ENCODE measurements around the gene TCHH. TPM values are rescaled to one million over a fixed set of nuclear protein-coding genes. Genes with fewer than 3 reads are reported as not detected.

The TCHH gene
- total and polyA plus RNA-seq, 2 of the 13 experiments (the other 11 are each of a cell fraction or from before 2014, with no cell fraction given), result not detected

- no peaks in the 10 kb centered on the region for H3K79me2 ChIP-seq (ENCODE audit: insufficient read depth, low read length)
- CTCF ChIA-PET (ENCODE audit: low intra/inter-chr PET ratio, low total read pairs), result no interaction called here
- no peak within 1 kb of the TSS for H3K9ac ChIP-seq (ENCODE audit: insufficient read depth, low read depth, low read length)
- DNase-seq (ENCODE audit: low spot score) (no peak), ATAC-seq (no peak), FAIRE-seq (no peak)
- TF ChIP-seq ZNF776 (CRISPR knock-in tag; IDR thresholded peaks at IDR 0.05) (no peak), EP300 (IDR thresholded peaks at IDR 0.05; ENCODE audit: low read depth in 2 of 2, low read length in 2 of 2) (no peak), EP300 (CRISPR knock-in tag; IDR thresholded peaks at IDR 0.05; ENCODE audit: borderline replicate concordance) (no peak), ZNF333 (CRISPR knock-in tag; IDR thresholded peaks at IDR 0.05; ENCODE audit: borderline replicate concordance) (no peak), ARID4A (CRISPR knock-in tag; IDR thresholded peaks at IDR 0.05; ENCODE audit: borderline replicate concordance) (no peak), PLRG1 (conservative IDR thresholded peaks at IDR 0.05) (no peak), FOSL2 (CRISPR knock-in tag; IDR thresholded peaks at IDR 0.05) (no peak), PHF21A (CRISPR knock-in tag; IDR thresholded peaks at IDR 0.05) (no peak), ZNF605 (CRISPR knock-in tag; IDR thresholded peaks at IDR 0.05) (no peak), BRCA1 (CRISPR knock-in tag; IDR thresholded peaks at IDR 0.05) (no peak), NR2F6 (IDR thresholded peaks at IDR 0.05) (no peak), NR2F6 (CRISPR knock-in tag; IDR thresholded peaks at IDR 0.05) (no peak), ATF7-NPFF (CRISPR knock-in tag; IDR thresholded peaks at IDR 0.05; ENCODE audit: low read depth) (no peak)
- H4K20me1 ChIP-seq (ENCODE audit: insufficient read depth, low read length), result no peaks in the 10 kb centered on the region
- POLR2A ChIA-PET, result no interaction called here
- intact Hi-C loops (cut with micrococcal nuclease; ENCODE audit: unreplicated experiment), result no loop called here
- H3K27ac ChIP-seq (ENCODE audit: extremely low read length, insufficient read depth, low read length), result no peak within 1 kb of the TSS
- no peaks in the 10 kb centered on the region for H3K36me3 ChIP-seq (replicated peaks in 1 of 2; ENCODE audit: control insufficient read depth in 1 of 2, insufficient read depth in 2 of 2, low read length in 2 of 2)
- no peaks in the 10 kb centered on the region for H3K9me3 ChIP-seq (ENCODE audit: low read length)
- no peak within 1 kb of the TSS for H3K4me2 ChIP-seq (ENCODE audit: low read depth, low read length)
- in situ Hi-C loops (cut with HindIII; ENCODE audit: extremely low pct_ligation_motif_present, low pct_unique_long_range_greater_than_20kb), result no loop called here
- H3K27me3 ChIP-seq (ENCODE audit: control insufficient read depth in 1 of 2, insufficient read depth in 2 of 2, low read length in 2 of 2), result no peaks in the 10 kb centered on the region
- no peak within 1 kb of the TSS for H2AFZ ChIP-seq (ENCODE audit: low read length)
- no TSS peak for BruUV-seq (replicated peaks)
- WGBS (ENCODE audit: low lambda C conversion rate), result 4% methylated on average over 5 of the region's 5 CpGs
- H3K4me3 ChIP-seq (replicated peaks in 1 of 3; ENCODE audit: insufficient read depth in 1 of 3, low read depth in 2 of 3, low read length in 3 of 3), result no peak within 1 kb of the TSS
- H3K4me1 ChIP-seq (ENCODE audit: insufficient read depth, low read length), result no peaks in the 10 kb centered on the region
These were observed 26.1 kb downstream of the TCHH start, which contains the start of gene TCHHL1 for GRCh38 chr1:152089014-152089674. Gene TCHHL1 (minus strand): TSS chr1:152089064. CDS start chr1:152088143, 921 bp downstream.
